ENCODE data around the gene ASPDH.

Gene ASPDH

DNA sequence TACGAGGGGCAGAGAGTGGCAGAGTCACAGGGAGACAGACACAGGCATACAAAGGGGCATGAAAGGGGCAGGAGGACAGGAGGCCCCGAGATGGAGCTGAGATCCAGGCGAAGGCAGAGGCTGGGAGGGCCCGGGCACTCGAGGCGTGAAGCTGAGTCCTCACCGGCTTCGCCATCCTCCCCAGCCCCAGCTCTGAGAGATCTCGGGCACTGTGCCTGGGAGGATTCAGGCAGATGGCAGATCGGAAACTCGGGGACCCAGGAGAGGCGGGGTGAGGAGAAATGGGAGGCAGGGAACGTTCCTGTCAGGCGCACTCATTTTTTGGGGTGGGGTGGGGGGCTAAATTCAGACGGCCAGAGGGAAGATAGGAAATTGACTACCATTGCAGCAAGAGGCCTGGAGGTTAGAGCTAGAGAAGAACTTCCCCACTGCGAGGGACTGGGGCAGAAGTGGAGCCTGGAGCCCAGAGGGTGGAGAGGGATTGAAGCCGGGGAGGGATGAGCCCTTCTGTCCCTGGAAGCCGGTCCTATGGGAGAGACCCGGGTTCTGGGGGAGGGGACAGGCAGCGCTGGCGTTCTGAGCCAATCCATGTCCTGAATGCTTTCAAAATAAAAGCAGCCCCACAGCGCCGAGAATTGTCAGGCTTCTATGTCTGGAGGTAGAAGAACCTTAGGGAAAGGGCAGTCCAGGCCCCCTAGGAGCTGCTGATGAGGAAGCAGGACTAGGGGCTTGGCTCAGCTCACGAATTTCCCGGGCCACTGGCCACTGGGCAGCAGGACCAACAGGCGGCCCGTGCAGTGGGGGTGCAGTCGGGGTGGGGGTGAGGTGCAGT, 42.0 kb upstream of the ASPDH start:
- TF ChIP-seq, protein P1, sequence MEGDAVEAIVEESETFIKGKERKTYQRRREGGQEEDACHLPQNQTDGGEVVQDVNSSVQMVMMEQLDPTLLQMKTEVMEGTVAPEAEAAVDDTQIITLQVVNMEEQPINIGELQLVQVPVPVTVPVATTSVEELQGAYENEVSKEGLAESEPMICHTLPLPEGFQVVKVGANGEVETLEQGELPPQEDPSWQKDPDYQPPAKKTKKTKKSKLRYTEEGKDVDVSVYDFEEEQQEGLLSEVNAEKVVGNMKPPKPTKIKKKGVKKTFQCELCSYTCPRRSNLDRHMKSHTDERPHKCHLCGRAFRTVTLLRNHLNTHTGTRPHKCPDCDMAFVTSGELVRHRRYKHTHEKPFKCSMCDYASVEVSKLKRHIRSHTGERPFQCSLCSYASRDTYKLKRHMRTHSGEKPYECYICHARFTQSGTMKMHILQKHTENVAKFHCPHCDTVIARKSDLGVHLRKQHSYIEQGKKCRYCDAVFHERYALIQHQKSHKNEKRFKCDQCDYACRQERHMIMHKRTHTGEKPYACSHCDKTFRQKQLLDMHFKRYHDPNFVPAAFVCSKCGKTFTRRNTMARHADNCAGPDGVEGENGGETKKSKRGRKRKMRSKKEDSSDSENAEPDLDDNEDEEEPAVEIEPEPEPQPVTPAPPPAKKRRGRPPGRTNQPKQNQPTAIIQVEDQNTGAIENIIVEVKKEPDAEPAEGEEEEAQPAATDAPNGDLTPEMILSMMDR (IDR thresholded peaks at IDR 0.05; ENCODE audit: low read depth, low read length), result no peak
- no peak for TF ChIP-seq EZH2phosphoT487 (IDR thresholded peaks at IDR 0.05; ENCODE audit: low read depth)
- Histone ChIP-seq H3K4me2 (ENCODE audit: low read length) (peak overlapping the region; percentile 83), H3K9ac (ENCODE audit: low read length) (peak overlapping the region; percentile 88), H3K4me3 (ENCODE audit: low read length) (peak overlapping the region; percentile 90), H3K27me3 (ENCODE audit: low read depth, low read length) (peaks cover 18% of the 10 kb centered on the region), H3K9me3 (ENCODE audit: insufficient read depth, low read length) (no peaks in the 10 kb centered on the region), H3K79me2 (ENCODE audit: low read length) (no peaks in the 10 kb centered on the region), H3K4me1 (ENCODE audit: low read length) (peaks cover 9% of the 10 kb centered on the region), H4K20me1 (ENCODE audit: insufficient read depth, low read length) (no peaks in the 10 kb centered on the region), H3K36me3 (replicated peaks; ENCODE audit: low read depth, low read length) (no peaks in the 10 kb centered on the region), H2AFZ (ENCODE audit: low read depth, low read length) (peak overlapping the region; percentile 95; the same call in 1 of the 2 replicates), H3K27ac (ENCODE audit: low read length) (no peak overlapping the region)

DNA sequence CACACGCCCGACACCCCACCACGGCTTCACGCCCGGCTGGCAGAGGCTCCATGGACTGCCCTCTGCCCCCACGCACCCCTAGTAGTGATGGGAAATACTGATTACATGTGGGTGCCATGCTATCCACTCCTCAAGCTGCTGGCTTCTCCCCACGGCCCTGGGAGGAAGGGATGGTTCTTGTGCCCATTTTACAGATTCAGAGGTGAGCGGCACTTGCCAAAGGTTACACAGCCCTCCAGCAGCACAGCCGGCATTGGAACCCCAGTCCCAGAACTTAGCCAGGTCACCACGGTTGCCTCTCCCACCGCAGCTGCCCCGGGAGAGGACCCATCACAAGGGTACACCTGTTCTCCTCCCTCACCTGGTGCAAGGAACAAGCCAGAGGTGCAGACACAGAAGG, 41.3 kb upstream of the ASPDH start:
- no peaks in the 10 kb centered on the region for H3K9me3 ChIP-seq (ENCODE audit: insufficient read depth, low read length)
- TF ChIP-seq EZH2phosphoT487 (IDR thresholded peaks at IDR 0.05; ENCODE audit: low read depth), result no peak
- H2AFZ ChIP-seq (ENCODE audit: low read depth, low read length), result no peak overlapping the region
- no peak overlapping the region for H3K4me3 ChIP-seq (ENCODE audit: low read length)
- peaks cover 9% of the 10 kb centered on the region for H3K4me1 ChIP-seq (ENCODE audit: low read length)
- H3K79me2 ChIP-seq (ENCODE audit: low read length), result no peaks in the 10 kb centered on the region
- peaks cover 18% of the 10 kb centered on the region for H3K27me3 ChIP-seq (ENCODE audit: low read depth, low read length)
- no peak overlapping the region for H3K9ac ChIP-seq (ENCODE audit: low read length)
- H3K36me3 ChIP-seq (replicated peaks; ENCODE audit: low read depth, low read length), result no peaks in the 10 kb centered on the region
- H4K20me1 ChIP-seq (ENCODE audit: insufficient read depth, low read length), result no peaks in the 10 kb centered on the region
- H3K4me2 ChIP-seq (ENCODE audit: low read length), result no peak overlapping the region
- no peak overlapping the region for H3K27ac ChIP-seq (ENCODE audit: low read length)

DNA sequence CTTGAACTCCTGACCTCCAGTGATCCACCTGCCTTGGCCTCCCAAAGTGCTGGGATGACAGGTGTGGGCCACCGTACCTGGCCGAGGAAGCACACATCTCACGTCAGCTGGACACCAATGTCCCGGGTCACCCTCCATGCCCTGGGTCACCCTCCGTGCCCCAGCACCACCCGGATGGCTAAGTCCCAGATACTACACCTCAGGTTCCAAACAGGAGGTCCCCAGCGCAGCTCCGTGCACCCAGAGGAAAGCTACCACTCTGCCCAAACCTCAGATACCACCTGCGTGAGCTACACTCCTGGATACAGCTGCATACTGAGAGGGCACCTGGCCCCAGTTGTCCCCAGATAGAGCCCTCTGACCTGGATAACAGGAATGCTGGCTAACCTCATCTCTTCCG, 40.5 kb upstream of the ASPDH start:
- H3K79me2 ChIP-seq (ENCODE audit: low read length), result no peaks in the 10 kb centered on the region
- H3K9ac ChIP-seq (ENCODE audit: low read length), result no peak overlapping the region
- H3K4me1 ChIP-seq (ENCODE audit: low read length), result peaks cover 9% of the 10 kb centered on the region
- no peak overlapping the region for H3K4me3 ChIP-seq (ENCODE audit: low read length)
- no peak overlapping the region for H3K4me2 ChIP-seq (ENCODE audit: low read length)
- peaks cover 18% of the 10 kb centered on the region for H3K27me3 ChIP-seq (ENCODE audit: low read depth, low read length)
- H3K36me3 ChIP-seq (replicated peaks; ENCODE audit: low read depth, low read length), result no peaks in the 10 kb centered on the region
- H3K27ac ChIP-seq (ENCODE audit: low read length), result no peak overlapping the region
- no peak overlapping the region for H2AFZ ChIP-seq (ENCODE audit: low read depth, low read length)
- H3K9me3 ChIP-seq (ENCODE audit: insufficient read depth, low read length), result no peaks in the 10 kb centered on the region
- TF ChIP-seq, protein P1 (IDR thresholded peaks at IDR 0.05; ENCODE audit: low read depth, low read length), result no peak
- TF ChIP-seq EZH2phosphoT487 (IDR thresholded peaks at IDR 0.05; ENCODE audit: low read depth), result no peak
- no peaks in the 10 kb centered on the region for H4K20me1 ChIP-seq (ENCODE audit: insufficient read depth, low read length)

DNA sequence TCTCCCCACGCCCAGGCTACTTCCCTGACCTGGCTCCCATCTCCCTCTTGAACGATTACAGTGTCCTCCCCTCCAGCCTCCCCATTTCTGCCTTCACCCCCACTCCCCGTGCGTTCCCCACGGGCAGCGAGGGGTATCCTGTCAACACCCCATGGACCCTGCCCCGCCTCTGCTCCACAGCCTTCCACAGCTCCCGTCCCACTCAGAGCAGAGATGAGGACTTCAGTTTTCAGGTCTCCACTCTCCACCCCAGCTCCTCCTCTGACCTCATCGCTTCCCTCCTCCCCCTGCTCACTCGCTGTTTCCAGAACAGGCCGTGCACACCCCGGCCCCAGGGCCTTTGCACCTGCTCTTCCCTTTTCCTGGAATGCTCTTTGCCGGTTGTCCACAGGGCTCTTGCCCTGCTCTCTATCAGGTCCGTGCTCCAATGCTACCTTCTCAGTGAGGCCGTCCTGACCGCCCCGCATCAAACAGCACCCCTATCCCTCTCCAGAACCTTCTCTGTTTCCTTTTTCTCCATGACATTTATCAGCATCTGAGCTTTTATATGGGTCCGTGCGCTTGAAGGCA, 39.5 kb upstream of the ASPDH start:
- H3K4me1 ChIP-seq (ENCODE audit: low read length), result peaks cover 9% of the 10 kb centered on the region
- no peak overlapping the region for H3K4me3 ChIP-seq (ENCODE audit: low read length)
- peaks cover 18% of the 10 kb centered on the region for H3K27me3 ChIP-seq (ENCODE audit: low read depth, low read length)
- no peak overlapping the region for H3K9ac ChIP-seq (ENCODE audit: low read length)
- H3K4me2 ChIP-seq (ENCODE audit: low read length), result no peak overlapping the region
- no peak overlapping the region for H3K27ac ChIP-seq (ENCODE audit: low read length)
- no peaks in the 10 kb centered on the region for H3K9me3 ChIP-seq (ENCODE audit: insufficient read depth, low read length)
- no peak for TF ChIP-seq EZH2phosphoT487 (IDR thresholded peaks at IDR 0.05; ENCODE audit: low read depth)
- TF ChIP-seq, protein P1 (IDR thresholded peaks at IDR 0.05; ENCODE audit: low read depth, low read length), result no peak
- no peaks in the 10 kb centered on the region for H3K36me3 ChIP-seq (replicated peaks; ENCODE audit: low read depth, low read length)
- H2AFZ ChIP-seq (ENCODE audit: low read depth, low read length), result no peak overlapping the region
- no peaks in the 10 kb centered on the region for H4K20me1 ChIP-seq (ENCODE audit: insufficient read depth, low read length)
- H3K79me2 ChIP-seq (ENCODE audit: low read length), result no peaks in the 10 kb centered on the region

All from OCI-LY3 (cell line).